Hepatocyte (in vitro differentiated cells): ENCODE results near the gene USH2A.

ENCODE experiments used
- EZH2 ChIP-seq: fragments of 200-600 bp; sonication (generic); IDR thresholded peaks from 2 replicates; pipeline ENCODE4 v1.6.1; 2016; ENCODE audit warnings: antibody characterized with exemption, mild to moderate bottlenecking, borderline replicate concordance
- EZH2phosphoT487 ChIP-seq: fragments of 200-600 bp; sonication (generic); IDR thresholded peaks from one replicate; pipeline ENCODE4 v1.6.1; 2018; ENCODE audit warnings: antibody characterized with exemption, mild to moderate bottlenecking, low read depth, moderate library complexity; ENCODE audit not compliant: unreplicated experiment, severe bottlenecking
- TF ChIP-seq, protein P1 (sequence below): fragments of 200-600 bp; sonication (generic); IDR thresholded peaks from 2 replicates; pipeline ENCODE4 v1.5.1; 2016; ENCODE audit warnings: antibody characterized with exemption, mild to moderate bottlenecking; ENCODE audit not compliant: poor library complexity

DNA sequence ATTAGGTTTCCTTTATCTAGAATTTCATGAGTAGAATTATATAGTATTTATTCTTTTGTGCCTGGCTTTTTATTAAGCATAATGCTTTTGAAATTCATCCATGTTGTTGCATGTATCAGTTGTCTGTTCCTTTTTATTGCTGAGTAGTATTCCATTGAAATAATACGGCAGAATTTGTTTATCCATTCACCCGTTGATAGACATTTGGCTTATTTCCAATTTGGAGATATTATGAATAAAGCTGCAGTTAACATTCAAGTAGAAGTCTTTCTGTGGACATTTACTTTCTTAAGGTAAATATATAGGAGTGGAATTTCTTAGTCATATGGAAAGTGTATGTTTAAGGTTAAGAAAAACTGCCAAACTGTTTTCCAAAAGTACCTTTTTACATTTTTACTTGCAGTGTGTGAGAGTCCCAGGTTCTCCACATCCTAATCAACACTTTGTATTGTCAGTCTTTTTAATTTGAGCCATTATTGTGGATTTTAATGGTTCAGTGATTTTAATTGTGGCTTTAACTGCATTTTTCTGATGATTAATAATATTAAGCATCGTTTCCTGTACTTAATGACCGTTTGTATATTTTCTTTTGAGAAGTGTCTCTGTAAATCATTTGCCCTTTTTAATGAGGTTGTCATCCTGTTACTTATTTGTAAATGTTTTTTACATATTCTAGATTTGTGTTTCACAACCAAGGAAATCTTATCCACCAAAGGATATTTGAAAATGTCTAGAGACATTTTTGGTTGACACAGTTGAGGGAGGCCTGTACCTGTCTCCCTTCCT lies 833.4 kb downstream of the USH2A start:
- no peak for TF ChIP-seq EZH2
- TF ChIP-seq, protein P1, sequence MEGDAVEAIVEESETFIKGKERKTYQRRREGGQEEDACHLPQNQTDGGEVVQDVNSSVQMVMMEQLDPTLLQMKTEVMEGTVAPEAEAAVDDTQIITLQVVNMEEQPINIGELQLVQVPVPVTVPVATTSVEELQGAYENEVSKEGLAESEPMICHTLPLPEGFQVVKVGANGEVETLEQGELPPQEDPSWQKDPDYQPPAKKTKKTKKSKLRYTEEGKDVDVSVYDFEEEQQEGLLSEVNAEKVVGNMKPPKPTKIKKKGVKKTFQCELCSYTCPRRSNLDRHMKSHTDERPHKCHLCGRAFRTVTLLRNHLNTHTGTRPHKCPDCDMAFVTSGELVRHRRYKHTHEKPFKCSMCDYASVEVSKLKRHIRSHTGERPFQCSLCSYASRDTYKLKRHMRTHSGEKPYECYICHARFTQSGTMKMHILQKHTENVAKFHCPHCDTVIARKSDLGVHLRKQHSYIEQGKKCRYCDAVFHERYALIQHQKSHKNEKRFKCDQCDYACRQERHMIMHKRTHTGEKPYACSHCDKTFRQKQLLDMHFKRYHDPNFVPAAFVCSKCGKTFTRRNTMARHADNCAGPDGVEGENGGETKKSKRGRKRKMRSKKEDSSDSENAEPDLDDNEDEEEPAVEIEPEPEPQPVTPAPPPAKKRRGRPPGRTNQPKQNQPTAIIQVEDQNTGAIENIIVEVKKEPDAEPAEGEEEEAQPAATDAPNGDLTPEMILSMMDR: no peak
- TF ChIP-seq EZH2phosphoT487: no peak
